Mucosa of rectum (tissue), 2 donors: ENCODE data around the gene MCRIP2.
"Not testable (repeated sequence)": the region's sequence is repeated elsewhere in the genome, so short reads cannot be mapped to it uniquely, and the experiment has no call there.

Experiments used
- H3K27ac ChIP-seq, 2 donors: one replicate each; pipeline ENCODE4 v1.7.0; 2013; ENCODE audit warnings: inconsistent platforms in 2 of 2, low read depth in 2 of 2, low read length in 2 of 2
- H3K27me3 ChIP-seq, 2 donors: one replicate each; pipeline ENCODE4 v1.7.0; 2013; ENCODE audit warnings: low read length in 2 of 2; ENCODE audit not compliant: control insufficient read depth in 2 of 2, insufficient read depth in 2 of 2
- H3K36me3 ChIP-seq, 2 donors: one replicate each; pipeline ENCODE4 v1.7.0; 2013; ENCODE audit warnings: low read length in 2 of 2; ENCODE audit not compliant: control insufficient read depth in 2 of 2, insufficient read depth in 2 of 2
- H3K4me1 ChIP-seq, 2 donors: one replicate each; pipeline ENCODE4 v1.7.0; 2013; ENCODE audit warnings: low read length in 2 of 2, mild to moderate bottlenecking in 1 of 2; ENCODE audit not compliant: control insufficient read depth in 2 of 2, insufficient read depth in 2 of 2
- H3K4me3 ChIP-seq, 2 donors: one replicate each; pipeline ENCODE4 v1.7.0; 2013; ENCODE audit warnings: low read length in 2 of 2
- H3K9ac ChIP-seq, 2 donors: one replicate each; pipeline ENCODE4 v1.7.0; 2013; ENCODE audit warnings: low read length in 2 of 2, low read depth in 1 of 2, mild to moderate bottlenecking in 1 of 2
- H3K9me3 ChIP-seq, 2 donors: one replicate each; pipeline ENCODE4 v1.7.0; 2013; ENCODE audit warnings: low read length in 2 of 2; ENCODE audit not compliant: control insufficient read depth in 2 of 2
- donor health status: healthy.
- donor health status: Normal muscosa, but diverticular disease.

Gene MCRIP2

GRCh38 chr16:641326-642188 is at the start of gene MCRIP2:
Gene MCRIP2, plus strand, starts transcription at chr16:641828. Its CDS starts 164 bp downstream, at chr16:641992.
- Histone ChIP-seq H3K9me3 (no peaks in the 10 kb centered on the region), H3K4me3 (peak within 1 kb of the TSS; percentile 80 to 84), H3K36me3 (no peaks in the 10 kb centered on the region), H3K27ac (peak within 1 kb of the TSS; percentile 91 to 92), H3K4me1 (peaks cover 39 to 44% of the 10 kb centered on the region in 2 donors), H3K9ac (peak within 1 kb of the TSS; percentile 88 to 94), H3K27me3 (no peaks in the 10 kb centered on the region)

GRCh38 chr16:591892-592517 is 49.6 kb upstream of the MCRIP2 start:
- Histone ChIP-seq H3K4me3 (peak overlapping the region; percentile 41 to 61), H3K36me3 (peaks cover 0 to 9% of the 10 kb centered on the region in 2 donors), H3K27ac (peak overlapping the region; percentile 92 to 96), H3K4me1 (peaks cover 56% of the 10 kb centered on the region in 2 donors), H3K9me3 (no peaks in the 10 kb centered on the region), H3K9ac (peak overlapping the region; percentile 66 to 98), H3K27me3 (no peaks in the 10 kb centered on the region)

- Histone ChIP-seq H3K27me3 (no peaks in the 10 kb centered on the region), H3K27ac (peak overlapping the region; percentile 92 to 96), H3K9me3 (no peaks in the 10 kb centered on the region), H3K4me3 (peak overlapping the region; percentile 41 to 61), H3K4me1 (peaks cover 51 to 54% of the 10 kb centered on the region in 2 donors), H3K9ac (peak overlapping the region; percentile 66 to 98), H3K36me3 (peaks cover 0 to 9% of the 10 kb centered on the region in 2 donors)
These were observed 48.9 kb upstream of the MCRIP2 start for GRCh38 chr16:592518-593306.

DNA sequence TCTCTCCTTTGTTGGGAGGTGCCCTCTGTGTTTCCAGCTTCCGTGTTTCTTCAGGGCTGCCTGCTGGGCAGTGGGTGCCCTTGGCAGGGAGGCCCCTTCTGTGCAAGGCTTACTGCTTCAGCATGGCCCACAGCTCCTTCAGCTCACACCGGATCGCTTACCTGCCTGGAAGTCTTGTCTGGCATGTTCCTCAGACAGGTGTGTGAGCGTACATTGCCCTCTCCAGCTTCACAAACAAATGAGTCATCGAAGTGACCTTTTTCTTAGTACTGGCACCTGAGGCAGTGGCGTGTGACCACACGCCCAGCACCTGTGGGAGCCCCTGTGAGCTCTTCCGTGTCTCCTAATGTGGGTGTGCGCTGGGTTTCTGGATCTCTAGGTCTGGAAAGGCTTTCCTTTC is 48.2 kb upstream of the MCRIP2 start:
- peaks cover 0 to 9% of the 10 kb centered on the region in 2 donors for H3K36me3 ChIP-seq
- H3K9me3 ChIP-seq: no peaks in the 10 kb centered on the region
- peak overlapping the region; percentile 66 to 98 for H3K9ac ChIP-seq
- peak overlapping the region; percentile 92 to 96 for H3K27ac ChIP-seq
- H3K4me1 ChIP-seq: peaks cover 46 to 47% of the 10 kb centered on the region in 2 donors
- peak overlapping the region; percentile 54 to 61 for H3K4me3 ChIP-seq
- no peaks in the 10 kb centered on the region for H3K27me3 ChIP-seq

DNA sequence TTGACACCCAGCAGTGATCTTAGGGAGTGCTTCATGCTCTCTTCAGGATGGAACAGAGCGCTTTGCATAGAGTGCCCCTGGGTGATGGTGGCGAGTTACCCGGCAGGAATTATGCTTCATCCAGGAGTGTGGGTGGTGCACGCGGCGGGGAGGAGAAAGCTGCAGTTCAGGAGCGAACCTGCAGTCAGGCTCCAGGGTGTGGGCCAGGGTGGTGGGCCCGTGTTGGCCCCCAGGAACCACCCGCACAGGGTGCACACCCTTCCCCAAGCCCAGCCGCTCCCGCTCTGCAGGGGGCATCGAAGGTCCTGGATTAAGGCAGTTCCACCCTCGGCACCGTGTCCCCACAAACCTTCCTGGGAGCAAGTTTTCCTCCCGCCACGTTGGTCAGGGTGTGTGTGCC is 47.8 kb upstream of the MCRIP2 start:
- peak overlapping the region; percentile 54 to 61 for H3K4me3 ChIP-seq
- H3K9me3 ChIP-seq: no peaks in the 10 kb centered on the region
- H3K27me3 ChIP-seq: no peaks in the 10 kb centered on the region
- peak overlapping the region; percentile 63 to 98 for H3K9ac ChIP-seq
- peaks cover 43 to 49% of the 10 kb centered on the region in 2 donors for H3K4me1 ChIP-seq
- H3K36me3 ChIP-seq: peaks cover 0 to 12% of the 10 kb centered on the region in 2 donors
- peak overlapping the region; percentile 92 to 96 for H3K27ac ChIP-seq

DNA sequence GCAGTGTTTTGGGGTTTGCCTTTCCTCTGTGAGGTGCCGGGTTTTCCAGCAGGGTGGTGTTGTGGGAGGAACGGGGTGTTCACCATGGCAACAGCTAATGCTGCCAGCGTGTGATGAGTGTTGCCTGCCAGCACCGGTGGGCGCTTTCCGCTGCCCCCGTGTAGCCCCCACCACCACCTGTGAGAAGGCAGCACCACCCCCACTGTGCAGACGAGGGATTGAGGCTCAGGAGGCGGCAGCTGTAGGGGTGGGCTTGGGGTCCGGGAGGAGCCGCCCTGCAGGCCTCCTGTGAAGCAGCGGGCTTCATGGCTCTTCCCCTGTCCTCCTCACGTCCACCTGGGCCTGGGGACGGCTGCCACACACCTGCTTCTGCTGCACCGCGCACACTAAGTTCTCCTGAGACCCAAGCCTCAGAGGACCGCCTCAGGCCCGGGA is 46.5 kb upstream of the MCRIP2 start:
- no peak overlapping the region for H3K4me3 ChIP-seq
- H3K36me3 ChIP-seq: peaks cover 0 to 18% of the 10 kb centered on the region in 2 donors
- H3K9me3 ChIP-seq: no peaks in the 10 kb centered on the region
- H3K9ac ChIP-seq: peak overlapping the region in 1 of 2 donors; percentile 24
- no peaks in the 10 kb centered on the region for H3K27me3 ChIP-seq
- H3K27ac ChIP-seq: no peak overlapping the region
- H3K4me1 ChIP-seq: peaks cover 43 to 55% of the 10 kb centered on the region in 2 donors

DNA sequence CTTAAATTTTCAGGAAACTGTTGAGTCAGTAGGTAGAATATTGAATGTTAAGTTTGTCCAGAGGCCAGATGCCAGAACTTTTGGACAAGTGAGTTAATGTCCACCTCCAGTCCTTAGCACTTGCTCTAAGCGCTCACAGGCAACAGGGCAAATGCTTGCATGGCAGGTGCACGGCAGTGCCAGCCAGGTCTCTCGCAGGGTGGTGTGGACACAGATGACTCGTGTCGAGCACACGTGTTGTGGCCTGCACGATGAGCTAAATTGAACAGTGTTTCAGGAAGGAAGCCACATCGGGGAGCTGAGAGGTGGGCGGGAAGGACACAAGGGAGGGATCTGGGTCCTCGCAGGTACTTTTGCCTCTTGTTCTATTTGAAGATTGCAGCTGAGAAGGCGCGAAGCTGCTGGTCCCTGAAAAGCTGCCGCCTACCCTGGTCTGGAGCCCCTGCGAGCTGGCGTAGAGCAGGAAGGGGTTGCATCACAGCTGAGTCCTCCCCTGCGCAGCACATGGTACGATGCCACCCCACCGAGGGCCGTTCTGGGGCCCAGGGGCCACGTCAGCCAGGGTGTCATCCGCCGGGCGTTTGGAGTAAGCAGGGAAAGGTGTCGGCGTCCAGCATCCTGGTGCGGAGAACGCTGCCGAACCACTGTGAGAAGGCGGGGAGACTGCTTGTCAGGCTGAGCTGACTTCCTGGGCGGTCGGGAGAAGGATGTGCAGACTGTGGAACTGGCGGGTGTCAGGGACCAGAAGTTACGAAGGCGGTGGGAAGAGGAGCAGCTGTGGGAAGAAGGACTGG is 45.5 kb upstream of the MCRIP2 start:
- Histone ChIP-seq H3K27ac (no peak overlapping the region), H3K4me1 (peaks cover 33 to 48% of the 10 kb centered on the region in 2 donors), H3K27me3 (no peaks in the 10 kb centered on the region), H3K36me3 (peaks cover 0 to 18% of the 10 kb centered on the region in 2 donors), H3K9ac (no peak overlapping the region), H3K4me3 (no peak overlapping the region), H3K9me3 (no peaks in the 10 kb centered on the region)

- Histone ChIP-seq H3K9me3 (no peaks in the 10 kb centered on the region), H3K4me1 (peaks cover 31 to 45% of the 10 kb centered on the region in 2 donors), H3K9ac (no peak overlapping the region), H3K27ac (no peak overlapping the region), H3K27me3 (no peaks in the 10 kb centered on the region), H3K4me3 (no peak overlapping the region), H3K36me3 (peaks cover 0 to 18% of the 10 kb centered on the region in 2 donors)
These were observed 44.9 kb upstream of the MCRIP2 start for GRCh38 chr16:596736-597060.

- H3K4me3 ChIP-seq, H3K27me3 ChIP-seq, H3K9ac ChIP-seq, H3K9me3 ChIP-seq, H3K27ac ChIP-seq: not testable (repeated sequence)
- Histone ChIP-seq H3K36me3 (peaks cover 0 to 18% of the 10 kb centered on the region in 2 donors), H3K4me1 (peaks cover 21 to 35% of the 10 kb centered on the region in 2 donors)
These were observed 44.0 kb upstream of the MCRIP2 start for GRCh38 chr16:597655-598054.
